IMR-90 (cell line): ENCODE data around the gene WDR43. TPM values are rescaled to one million over a fixed set of nuclear protein-coding genes. Genes with fewer than 3 reads are reported as not detected.

Experiments used
- ATAC-seq: fragments of 200-7000 bp; cut with Tn5 transposase; 2 replicates; pipeline ENCODE4 v1.9.1; 2020; ENCODE audit warnings: low read depth, mild to moderate bottlenecking, moderate library complexity
- BruUV-seq: library from RNA; stranded (reverse); fragments of 400-500 nt; replicated peaks from 2 replicates; lab custom pipeline; 2021; lab: Mats Ljungman, UMichigan
- CTCF ChIA-PET: fragments of 300-600 bp; formaldehyde crosslinking; extraction: SDS; loops from one replicate; lab custom pipeline; 2021; ENCODE audit warnings: antibody characterized with exemption; lab: Yijun Ruan, JAX
- POLR2A ChIA-PET: fragments of 300-600 bp; sonication (Branson Sonifier 250); formaldehyde crosslinking; loops from one replicate; lab custom pipeline; 2022; ENCODE audit warnings: antibody characterized with exemption; ENCODE audit not compliant: unreplicated experiment; lab: Charles Lee
- DNase-seq: peaks from one replicate; pipeline ENCODE4 v3.0.0; 2013
- H2AFZ ChIP-seq: replicated peaks from 2 replicates; pipeline ENCODE3; 2013; ENCODE audit warnings: low read length, mild to moderate bottlenecking; ENCODE audit not compliant: poor library complexity
- H2AK5ac ChIP-seq: 2 replicates; pipeline ENCODE4 v1.6.1; 2013; ENCODE audit warnings: low read depth, low read length, inconsistent platforms
- H2AK9ac ChIP-seq: replicated peaks from 2 replicates; pipeline ENCODE3; 2013; ENCODE audit warnings: mild to moderate bottlenecking, low read depth, low read length, moderate library complexity; ENCODE audit not compliant: poor library complexity
- H2BK120ac ChIP-seq: 2 replicates; pipeline ENCODE4 v1.6.1; 2013; ENCODE audit warnings: low read depth, low read length, inconsistent platforms
- H2BK15ac ChIP-seq: 3 replicates; pipeline ENCODE4 v1.6.1; 2013; ENCODE audit warnings: low read depth, low read length, inconsistent platforms
- H2BK20ac ChIP-seq: 2 replicates; pipeline ENCODE4 v1.6.1; 2013; ENCODE audit warnings: low read depth, mild to moderate bottlenecking, inconsistent platforms, low read length, moderate library complexity
- H2BK5ac ChIP-seq: 2 replicates; pipeline ENCODE4 v1.6.1; 2013; ENCODE audit warnings: mild to moderate bottlenecking, low read depth, low read length, inconsistent platforms; ENCODE audit not compliant: poor library complexity, severe bottlenecking
- H3K14ac ChIP-seq: replicated peaks from 2 replicates; pipeline ENCODE4 v1.6.1; 2013; ENCODE audit warnings: low read depth, low read length, inconsistent platforms
- H3K18ac ChIP-seq: 2 replicates; pipeline ENCODE4 v1.6.1; 2013; ENCODE audit warnings: low read depth, low read length, control low read depth
- H3K23ac ChIP-seq: 2 replicates; pipeline ENCODE4 v1.6.1; 2013; ENCODE audit warnings: low read depth, low read length, inconsistent platforms
- H3K27ac ChIP-seq: 2 replicates; pipeline ENCODE4 v1.5.1; 2013; ENCODE audit warnings: mild to moderate bottlenecking, control low read depth, low read length; ENCODE audit not compliant: insufficient read depth
- H3K27me3 ChIP-seq: 2 replicates; pipeline ENCODE4 v1.6.1; 2013; ENCODE audit warnings: low read length; ENCODE audit not compliant: control insufficient read depth, insufficient read depth
- H3K36me3 ChIP-seq: 2 replicates; pipeline ENCODE4 v1.6.1; 2013; ENCODE audit warnings: low read length, mixed read lengths; ENCODE audit not compliant: control insufficient read depth, insufficient read depth
- H3K4ac ChIP-seq: 2 replicates; pipeline ENCODE4 v1.6.1; 2013; ENCODE audit warnings: low read depth, low read length, inconsistent platforms
- H3K4me1 ChIP-seq: 2 replicates; pipeline ENCODE4 v1.6.1; 2013; ENCODE audit warnings: low read length, mixed read lengths; ENCODE audit not compliant: control insufficient read depth, insufficient read depth
- H3K4me2 ChIP-seq: 2 replicates; pipeline ENCODE4 v1.6.1; 2013; ENCODE audit warnings: low read depth, mild to moderate bottlenecking, control low read depth, low read length, moderate library complexity
- H3K4me3 ChIP-seq: 2 replicates; pipeline ENCODE4 v1.5.1; 2013; ENCODE audit warnings: low read depth, mild to moderate bottlenecking, control low read depth, low read length, moderate library complexity; ENCODE audit not compliant: insufficient read depth
- H3K56ac ChIP-seq: 2 replicates; pipeline ENCODE4 v1.6.1; 2013; ENCODE audit warnings: low read length, inconsistent platforms; ENCODE audit not compliant: insufficient read depth; ENCODE audit errors: extremely low read depth
- H3K79me1 ChIP-seq, 2 experiments: 2 replicates each; pipeline ENCODE4 v1.6.1; 2013; ENCODE audit warnings: low read length in 2 of 2, inconsistent platforms in 1 of 2, low read depth in 1 of 2
- H3K9ac ChIP-seq: 2 replicates; pipeline ENCODE4 v1.6.1; 2013; ENCODE audit warnings: low read depth, low read length, control low read depth
- H3K9me1 ChIP-seq: 2 replicates; pipeline ENCODE4 v1.6.1; 2013; ENCODE audit warnings: low read length, inconsistent platforms; ENCODE audit not compliant: insufficient read depth
- H3K9me3 ChIP-seq: 2 replicates; pipeline ENCODE4 v1.6.1; 2013; ENCODE audit warnings: low read length; ENCODE audit not compliant: control insufficient read depth, insufficient read depth
- H4K20me1 ChIP-seq: 2 replicates; pipeline ENCODE4 v1.6.1; 2013; ENCODE audit warnings: low read length, inconsistent platforms; ENCODE audit not compliant: insufficient read depth
- H4K5ac ChIP-seq: 2 replicates; pipeline ENCODE4 v1.6.1; 2013; ENCODE audit warnings: mild to moderate bottlenecking, low read depth, low read length, control low read depth
- H4K8ac ChIP-seq, 2 experiments: 2 replicates each; pipeline ENCODE4 v1.6.1; 2013; ENCODE audit warnings: low read depth in 2 of 2, low read length in 2 of 2, control low read depth in 1 of 2, inconsistent platforms in 1 of 2
- H4K91ac ChIP-seq: 2 replicates; pipeline ENCODE4 v1.6.1; 2013; ENCODE audit warnings: low read depth, low read length, inconsistent platforms; ENCODE audit not compliant: insufficient read depth
- CTCF ChIP-seq: conservative IDR thresholded peaks from 2 replicates; pipeline ENCODE4 v1.5.1; 2012; ENCODE audit warnings: mild to moderate bottlenecking, low read depth, low read length, improper control_type of control experiment
- ELK1 ChIP-seq: fragments of 150-350 bp; IDR thresholded peaks from 2 replicates; pipeline ENCODE4 v1.6.1; 2016; ENCODE audit warnings: low read depth, mild to moderate bottlenecking, low read length, moderate library complexity, borderline replicate concordance
- FOS ChIP-seq: fragments of 150-350 bp; IDR thresholded peaks from 2 replicates; pipeline ENCODE4 v1.6.1; 2016; ENCODE audit warnings: low read depth, low read length
- MAFK ChIP-seq: IDR thresholded peaks from 2 replicates; pipeline ENCODE4 v1.6.1; 2012; ENCODE audit warnings: low read depth, low read length, improper control_type of control experiment
- NFE2L2 ChIP-seq: fragments of 150-350 bp; IDR thresholded peaks from 2 replicates; pipeline ENCODE4 v1.6.1; 2016; ENCODE audit warnings: low read depth, mild to moderate bottlenecking, low read length
- POLR2A ChIP-seq: IDR thresholded peaks from 2 replicates; pipeline ENCODE4 v1.6.1; 2012; ENCODE audit warnings: mild to moderate bottlenecking, low read depth, low read length
- RAD21 ChIP-seq: IDR thresholded peaks from 2 replicates; pipeline ENCODE4 v1.6.1; 2012; ENCODE audit warnings: low read length, improper control_type of control experiment
- RFX5 ChIP-seq: IDR thresholded peaks from 2 replicates; pipeline ENCODE4 v1.8.0; 2012; ENCODE audit warnings: low read depth, mild to moderate bottlenecking, low read length, moderate library complexity
- USF2 ChIP-seq: fragments of 150-350 bp; IDR thresholded peaks from 2 replicates; pipeline ENCODE4 v1.6.1; 2017; ENCODE audit warnings: mild to moderate bottlenecking, antibody characterized with exemption, low read length, low read depth
- WGBS, 2 experiments: methylation state at CpG; one replicate each; pipeline versions ENCODE4 v1.1.5 to v1.1.7; 2013; ENCODE audit warnings: missing lambda C conversion rate in 2 of 2; ENCODE audit not compliant: insufficient read length in 1 of 2; ENCODE audit errors: extremely low coverage in 2 of 2; 5-methylcytosine and 5-hydroxymethylcytosine counted together
- dilution Hi-C: fragments of 300-500 bp; cut with HindIII; formaldehyde crosslinking; loops from one replicate; pipeline ENCODE4 v1.14.3; 2018; ENCODE audit warnings: low sequenced_read_pairs; ENCODE audit not compliant: unreplicated experiment
- in situ Hi-C: fragments of 300-500 bp; cut with MboI; formaldehyde crosslinking; loops from 3 replicates; pipeline ENCODE4 v1.14.3; 2019; ENCODE audit warnings: low sequenced_read_pairs, inconsistent platforms, mixed read lengths
- intact Hi-C: fragments of 100-400 bp; cut with micrococcal nuclease; formaldehyde crosslinking; loops from 2 replicates; pipeline ENCODE4 v1.10.0; 2022
- polyA plus RNA-seq, 3 experiments: library from polyadenylated mRNA; depleted of rRNA; stranded (reverse); fragments of >200 nt; gene quantifications; 2 replicates each; pipeline ENCODE4 v1.2.3, GENCODE V29; 2012; ENCODE audit warnings: low replicate concordance in 1 of 3
- total RNA-seq: library from RNA; depleted of rRNA; stranded (reverse); fragments of >200 nt; gene quantifications from 2 replicates; pipeline ENCODE4 v1.2.3, GENCODE V29; 2012

WDR43 gene
- total and polyA plus RNA-seq, 2 of the 4 experiments (the other 2 are of a cell fraction): 40.3 to 300 TPM

DNA sequence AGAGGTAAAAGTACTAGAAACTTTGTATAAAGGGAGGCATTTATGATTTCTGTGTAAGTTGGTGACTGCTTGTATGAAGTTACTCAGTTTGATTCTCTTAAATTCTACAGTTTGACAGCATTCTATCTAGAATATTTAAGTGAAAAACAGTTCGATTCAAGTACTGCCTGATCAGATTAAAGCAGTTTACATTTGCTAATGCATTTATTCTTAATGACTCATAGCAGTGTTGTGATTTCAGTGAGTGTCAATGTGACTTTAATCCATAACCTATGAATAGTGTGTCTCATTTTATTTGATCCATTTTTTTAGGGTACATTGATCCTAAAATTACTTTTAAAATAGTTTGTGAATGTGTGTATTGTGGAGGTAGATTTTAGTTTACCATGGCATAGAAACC, 35.7 kb downstream of the WDR43 start:
- no peaks in the 10 kb centered on the region; the same call in 1 of the 2 replicates for H3K9me1 ChIP-seq
- in situ Hi-C loops (no loop called here), intact Hi-C loops (no loop called here), dilution Hi-C loops (no loop called here)
- no CpG with 5 or more reads among the region's 1 CpG for WGBS, 2 experiments
- H3K4me3 ChIP-seq: no peak overlapping the region
- no peak overlapping the region for H2BK20ac ChIP-seq
- peak; percentile 19 for DNase-seq
- CTCF ChIA-PET: no interaction called here
- H4K91ac ChIP-seq: no peak overlapping the region
- H4K8ac ChIP-seq: no peak overlapping the region
- POLR2A ChIA-PET: no interaction called here
- H2AFZ ChIP-seq: no peak overlapping the region
- peaks cover 15% of the 10 kb centered on the region for H3K36me3 ChIP-seq
- H3K4ac ChIP-seq: no peak overlapping the region
- no peaks in the 10 kb centered on the region for H3K9me3 ChIP-seq
- H2BK5ac ChIP-seq: peak overlapping the region; percentile 26
- no peak overlapping the region for H4K5ac ChIP-seq
- H2AK5ac ChIP-seq: no peak overlapping the region
- no peak overlapping the region for H3K23ac ChIP-seq
- H3K4me2 ChIP-seq: no peak overlapping the region
- peaks cover 12% of the 10 kb centered on the region for H3K4me1 ChIP-seq
- no peak overlapping the region for H3K14ac ChIP-seq
- no peak overlapping the region for H3K9ac ChIP-seq
- ATAC-seq: 0 out of 2 replicates have a peak, but pooled peaks have one; percentile 18
- H3K79me1 ChIP-seq: peaks cover 35 to 36% of the 10 kb centered on the region in 2 experiments
- no peak overlapping the region for H3K56ac ChIP-seq
- H2BK15ac ChIP-seq: no peak overlapping the region
- TF ChIP-seq USF2 (no peak), FOS (no peak), ELK1 (no peak), POLR2A (no peak), MAFK (no peak), CTCF (no peak), RAD21 (no peak), RFX5 (no peak), NFE2L2 (no peak)
- H2AK9ac ChIP-seq: no peak overlapping the region
- H4K20me1 ChIP-seq: peaks cover 3% of the 10 kb centered on the region; the same call in 1 of the 2 replicates
- peak overlapping the region; percentile 77; the same call in 1 of the 2 replicates for H3K27ac ChIP-seq
- H3K27me3 ChIP-seq: no peaks in the 10 kb centered on the region
- H2BK120ac ChIP-seq: no peak overlapping the region
- no TSS peak for BruUV-seq
- H3K18ac ChIP-seq: no peak overlapping the region
